Stimulated activated naive CD4-positive, alpha-beta T cell treated with Interleukin-2 at 50 U/mL for 16 hours (primary cell): ENCODE results near the gene KSR2.
"Not testable (repeated sequence)": the region's sequence is repeated elsewhere in the genome, so short reads cannot be mapped to it uniquely, and the experiment has no call there.

Source experiments
- DNase-seq: peaks from one replicate; lab custom pipeline; 2025; lab: John Stamatoyannopoulos, UW

KSR2 gene

GRCh38 chr12:117890644-117891043 lies 78.1 kb downstream of the KSR2 start:
- DNase-seq = no peak

GRCh38 chr12:117890137-117890536 lies 78.7 kb downstream of the KSR2 start:
- no peak for DNase-seq

GRCh38 chr12:117889098-117889497 lies 79.7 kb downstream of the KSR2 start:
- DNase-seq = no peak

- DNase-seq = no peak
Measured at GRCh38 chr12:117885211-117885610, 83.6 kb downstream of the KSR2 start.

GRCh38 chr12:117884161-117884560 lies 84.6 kb downstream of the KSR2 start:
- DNase-seq = no peak

GRCh38 chr12:117882603-117883184 lies 86.1 kb downstream of the KSR2 start:
- no peak for DNase-seq

- no peak for DNase-seq
Measured at GRCh38 chr12:117882181-117882580, 86.6 kb downstream of the KSR2 start.

- no peak for DNase-seq
Measured at GRCh38 chr12:117881517-117881916, 87.3 kb downstream of the KSR2 start.

- DNase-seq = no peak
Measured at GRCh38 chr12:117878605-117879004, 90.2 kb downstream of the KSR2 start.

GRCh38 chr12:117876436-117876816 lies 92.4 kb downstream of the KSR2 start:
- no peak for DNase-seq

GRCh38 chr12:117875744-117876435 lies 92.9 kb downstream of the KSR2 start:
- peak; percentile 21 for DNase-seq

- DNase-seq = peak; percentile 62
Measured at GRCh38 chr12:117874842-117875434, 93.9 kb downstream of the KSR2 start.

GRCh38 chr12:117874198-117874597 lies 94.6 kb downstream of the KSR2 start:
- DNase-seq = not testable (repeated sequence)

- no peak for DNase-seq
Measured at GRCh38 chr12:117872546-117873169, 96.1 kb downstream of the KSR2 start.

GRCh38 chr12:117869551-117869950 lies 99.2 kb downstream of the KSR2 start:
- no peak for DNase-seq

GRCh38 chr12:117867348-117867747 lies 101.4 kb downstream of the KSR2 start:
- DNase-seq = no peak

GRCh38 chr12:117865505-117865904 lies 103.3 kb downstream of the KSR2 start:
- no peak for DNase-seq

- no peak for DNase-seq
Measured at GRCh38 chr12:117863002-117863709, 105.6 kb downstream of the KSR2 start.

GRCh38 chr12:117861691-117862090 lies 107.1 kb downstream of the KSR2 start:
- no peak for DNase-seq

- DNase-seq = not testable (repeated sequence)
Measured at GRCh38 chr12:117860787-117861290, 108.0 kb downstream of the KSR2 start.

- no peak for DNase-seq
Measured at GRCh38 chr12:117860111-117860510, 108.7 kb downstream of the KSR2 start.
